Measurements from ENCODE around the gene EIF4EBP2.

DNA sequence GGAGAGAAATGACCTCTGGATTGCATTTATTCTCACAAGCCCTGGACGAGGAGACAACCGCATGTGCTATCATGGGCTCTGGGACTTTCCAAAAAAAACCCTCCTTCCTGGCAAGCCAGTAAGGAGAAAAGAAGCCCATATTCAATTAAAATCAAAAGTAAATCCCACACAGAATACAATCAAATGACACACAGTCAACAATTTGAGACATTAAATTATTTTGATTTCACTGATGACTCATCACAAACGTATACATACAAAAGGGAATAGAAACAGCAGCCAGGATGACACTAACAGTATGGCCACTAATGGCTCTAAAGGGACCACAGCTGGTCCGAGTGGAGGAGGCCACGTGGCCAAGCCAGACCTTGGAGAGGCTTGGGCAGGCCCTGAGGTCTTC, 46.4 kb upstream of the EIF4EBP2 start:
- TF ChIP-seq EZH2 (IDR thresholded peaks at IDR 0.05; ENCODE audit: insufficient read depth, poor library complexity, severe bottlenecking) (no peak), EZH2phosphoT487 (IDR thresholded peaks at IDR 0.05; ENCODE audit: insufficient read depth, low read depth) (no peak)

Measured in GM23248 (cell line).